Iris pigment epithelial cell (primary cell): ENCODE data around the gene RALGPS2.

ENCODE experiments used
- DNase-seq: peaks from one replicate; pipeline ENCODE4 v3.0.0-alpha.2; 2011; ENCODE audit warnings: low read depth

RALGPS2 gene

GRCh38 chr1:178724728-178725465 lies at the start of gene RALGPS2:
Gene RALGPS2 (plus strand): TSS chr1:178725244. CDS start chr1:178776765, 51,521 bp downstream.
- DNase-seq, result peak; percentile 73

GRCh38 chr1:178679237-178679636 lies 45.8 kb upstream of the RALGPS2 start:
- no peak for DNase-seq

GRCh38 chr1:178682429-178682828 lies 42.6 kb upstream of the RALGPS2 start:
- DNase-seq, result peak; percentile 15

- DNase-seq, result peak; percentile 12
These were observed 42.2 kb upstream of the RALGPS2 start for GRCh38 chr1:178682886-178683285.

- peak; percentile 9 for DNase-seq
These were observed 41.8 kb upstream of the RALGPS2 start for GRCh38 chr1:178683291-178683690.

GRCh38 chr1:178684111-178684510 lies 40.9 kb upstream of the RALGPS2 start:
- DNase-seq, result peak; percentile 44

- peak; percentile 97 for DNase-seq
These were observed 40.5 kb upstream of the RALGPS2 start for GRCh38 chr1:178684542-178685000.

GRCh38 chr1:178686407-178686806 lies 38.6 kb upstream of the RALGPS2 start:
- no peak for DNase-seq

- peak; percentile 15 for DNase-seq
These were observed 36.8 kb upstream of the RALGPS2 start for GRCh38 chr1:178688244-178688643.

GRCh38 chr1:178689769-178690168 lies 35.3 kb upstream of the RALGPS2 start:
- peak; percentile 13 for DNase-seq

- DNase-seq, result no peak
These were observed 34.5 kb upstream of the RALGPS2 start for GRCh38 chr1:178690496-178690895.

GRCh38 chr1:178692564-178693327 lies 32.3 kb upstream of the RALGPS2 start:
- no peak for DNase-seq

GRCh38 chr1:178693366-178693765 lies 31.7 kb upstream of the RALGPS2 start:
- DNase-seq, result no peak

GRCh38 chr1:178694923-178695525 lies 30.0 kb upstream of the RALGPS2 start:
- no peak for DNase-seq

GRCh38 chr1:178702146-178702545 lies 22.9 kb upstream of the RALGPS2 start:
- DNase-seq, result peak; percentile 43

- DNase-seq, result no peak
These were observed 20.2 kb upstream of the RALGPS2 start for GRCh38 chr1:178704833-178705232.

GRCh38 chr1:178706432-178706831 lies 18.6 kb upstream of the RALGPS2 start:
- peak; percentile 90 for DNase-seq

- DNase-seq, result no peak
These were observed 11.8 kb upstream of the RALGPS2 start for GRCh38 chr1:178713259-178713658.

- DNase-seq, result no peak
These were observed 10.6 kb upstream of the RALGPS2 start for GRCh38 chr1:178714453-178714852.

- peak; percentile 65 for DNase-seq
These were observed 8.9 kb upstream of the RALGPS2 start for GRCh38 chr1:178716111-178716510.

GRCh38 chr1:178718520-178718919 lies 6.5 kb upstream of the RALGPS2 start:
- DNase-seq, result no peak

GRCh38 chr1:178723546-178723945 lies 1.5 kb upstream of the RALGPS2 start:
- peak; percentile 25 for DNase-seq

- no peak for DNase-seq
These were observed 692 bp upstream of the RALGPS2 start for GRCh38 chr1:178724376-178724727.
